UCSD-AML1 (cell line): ENCODE measurements around the gene CEP70.
"Not testable (repeated sequence)": the region's sequence is repeated elsewhere in the genome, so short reads cannot be mapped to it uniquely, and the experiment has no call there.

Experiments
- DNase-seq: peaks from one replicate; lab custom pipeline; 2025; ENCODE audit not compliant: unreplicated experiment; lab: John Stamatoyannopoulos, UW

Gene CEP70

DNA sequence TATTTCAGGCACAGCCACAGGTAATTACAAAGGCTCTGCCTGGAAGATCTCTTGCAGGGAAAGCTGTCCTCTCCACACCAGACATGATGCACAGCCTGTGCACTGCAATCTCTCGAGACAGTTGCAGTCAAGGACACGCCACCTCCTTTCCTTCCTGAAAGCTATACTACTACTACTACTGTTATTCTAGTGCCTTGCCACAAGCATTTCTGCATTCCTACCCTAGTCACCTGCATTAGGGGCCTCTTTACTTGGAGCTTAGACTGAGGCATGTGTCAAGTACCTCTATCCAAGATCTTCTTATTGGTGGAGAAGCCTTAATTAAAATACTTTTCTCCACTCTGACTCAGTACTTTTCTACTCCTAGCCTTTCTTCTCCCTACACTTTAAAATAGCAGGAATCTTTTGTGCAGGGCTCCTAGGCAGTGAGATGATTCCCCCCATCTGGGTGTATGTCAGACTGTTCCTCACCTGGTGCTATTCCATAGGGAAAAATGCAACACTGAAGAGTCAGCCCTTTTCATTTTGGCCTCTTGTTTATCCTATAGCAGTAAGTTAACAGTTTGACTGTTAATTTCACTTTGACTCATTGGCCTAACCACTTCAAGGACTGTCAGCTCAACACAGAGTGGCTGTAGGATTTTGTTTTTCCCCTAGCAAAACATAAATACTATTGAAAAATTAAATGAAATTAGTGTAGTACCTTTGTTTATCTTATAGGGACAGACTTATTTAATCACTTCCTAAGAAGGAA lies 80.8 kb downstream of the CEP70 start:
- no peak for DNase-seq

DNA sequence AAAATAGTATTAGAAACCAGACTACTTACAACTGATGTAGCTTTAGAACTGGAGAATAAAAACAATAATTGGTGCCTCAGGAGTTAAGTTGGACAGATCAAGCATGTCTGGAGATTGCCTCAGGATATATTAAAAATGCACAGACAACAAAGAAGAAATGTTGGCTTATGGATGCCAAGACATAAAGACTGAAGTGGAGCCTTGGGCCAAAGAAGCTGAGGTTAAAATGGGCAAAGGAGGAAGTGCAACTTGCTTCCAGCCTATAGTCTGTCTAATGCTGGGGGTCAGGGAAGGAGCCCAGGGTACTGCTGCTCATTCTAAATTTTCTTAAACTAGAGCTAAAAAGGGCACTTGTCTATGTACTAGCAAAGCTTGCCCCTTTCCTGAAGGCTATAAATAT lies 82.1 kb downstream of the CEP70 start:
- no peak for DNase-seq

DNA sequence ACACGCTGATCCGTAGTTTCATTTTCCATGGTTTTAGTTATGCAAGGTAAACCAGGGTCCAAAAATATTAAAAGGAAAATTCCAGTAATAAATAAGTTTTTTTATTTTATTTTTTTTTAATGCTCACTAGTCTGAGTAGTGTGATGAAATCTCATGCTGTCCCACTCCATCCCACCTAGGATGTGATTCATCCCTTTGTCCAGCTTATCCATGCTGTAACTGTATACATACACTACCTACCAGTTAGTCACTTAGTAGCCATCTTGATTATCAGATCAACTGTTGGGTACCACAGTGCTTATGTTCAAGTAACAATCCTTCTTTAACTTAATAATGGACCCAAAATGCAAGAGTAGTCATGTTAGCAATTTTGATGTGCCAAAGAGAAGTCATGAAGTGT lies 84.5 kb downstream of the CEP70 start:
- no peak for DNase-seq

DNA sequence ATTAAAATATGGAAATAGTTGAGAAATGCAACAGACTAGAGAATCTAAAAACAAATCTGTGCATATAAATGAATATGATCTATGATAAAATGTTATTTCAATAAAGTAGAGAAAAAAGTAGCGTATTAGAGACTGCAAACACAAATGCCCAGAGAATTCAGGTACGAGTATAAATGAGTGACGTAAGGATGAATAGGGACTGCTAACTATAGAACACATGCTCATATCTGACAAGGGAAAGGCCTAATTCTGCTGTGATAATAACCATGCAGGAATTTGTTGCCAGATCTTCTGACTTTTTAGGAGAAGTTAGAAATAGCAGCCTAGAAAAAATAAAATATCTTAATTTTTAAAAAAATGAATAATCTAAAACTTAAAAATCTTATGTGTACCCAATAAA lies 86.5 kb downstream of the CEP70 start:
- no peak for DNase-seq

DNA sequence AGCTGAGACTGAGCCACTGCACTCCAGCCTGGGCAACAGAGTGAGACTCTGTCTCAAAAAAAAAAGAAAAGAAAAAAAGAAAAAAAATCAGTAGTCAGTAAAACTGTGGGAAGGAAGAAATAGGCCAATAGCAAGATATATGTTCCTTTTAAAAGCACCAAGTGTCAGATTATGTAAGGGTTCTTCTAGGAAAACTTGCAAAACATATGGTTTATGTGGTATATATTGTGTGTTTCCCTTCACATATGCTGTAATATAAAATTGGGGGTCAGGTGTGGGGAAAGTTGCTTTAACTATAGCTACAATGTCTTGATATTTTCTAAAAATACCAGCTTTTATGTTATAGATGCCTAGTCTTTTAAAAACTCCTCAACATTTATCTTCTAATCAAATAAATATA lies 95.1 kb downstream of the CEP70 start:
- no peak for DNase-seq

DNA sequence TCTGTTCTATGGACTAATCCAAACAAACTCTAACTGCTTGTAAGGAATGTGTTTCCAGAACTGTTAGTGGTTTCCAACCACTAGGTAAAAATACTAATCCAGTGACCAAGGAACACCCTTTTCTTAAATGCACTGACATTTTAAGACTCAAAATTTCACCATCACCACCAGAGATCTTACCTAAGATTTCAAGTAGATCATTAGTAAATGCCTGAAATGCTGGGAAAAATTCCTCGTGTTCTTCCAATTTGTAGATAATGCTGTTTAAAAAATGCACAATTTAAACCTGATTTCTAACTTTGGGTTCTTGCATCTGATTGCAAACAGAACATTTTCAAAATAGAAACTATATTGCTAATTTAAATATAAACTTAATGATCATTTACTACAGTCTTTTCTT lies 96.2 kb downstream of the CEP70 start:
- DNase-seq: no peak

DNA sequence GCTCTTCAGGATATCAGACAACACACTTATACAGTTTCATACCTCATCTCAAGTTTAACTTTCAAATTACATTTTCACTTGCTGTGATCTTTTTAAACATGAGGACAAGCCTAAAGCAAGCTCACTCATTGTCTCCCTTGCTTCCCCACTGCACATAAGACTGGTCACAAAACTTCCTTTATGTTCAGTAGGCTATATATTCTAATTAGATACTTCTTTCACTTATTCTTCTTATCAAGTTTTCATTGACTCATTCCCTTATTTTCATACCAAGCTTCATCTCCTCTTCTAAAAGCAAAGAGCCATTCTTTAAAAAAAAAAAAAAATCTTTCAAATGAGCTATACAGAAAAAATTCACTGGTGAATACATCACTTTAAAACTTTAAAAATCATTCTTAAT lies 97.0 kb downstream of the CEP70 start:
- no peak for DNase-seq

DNA sequence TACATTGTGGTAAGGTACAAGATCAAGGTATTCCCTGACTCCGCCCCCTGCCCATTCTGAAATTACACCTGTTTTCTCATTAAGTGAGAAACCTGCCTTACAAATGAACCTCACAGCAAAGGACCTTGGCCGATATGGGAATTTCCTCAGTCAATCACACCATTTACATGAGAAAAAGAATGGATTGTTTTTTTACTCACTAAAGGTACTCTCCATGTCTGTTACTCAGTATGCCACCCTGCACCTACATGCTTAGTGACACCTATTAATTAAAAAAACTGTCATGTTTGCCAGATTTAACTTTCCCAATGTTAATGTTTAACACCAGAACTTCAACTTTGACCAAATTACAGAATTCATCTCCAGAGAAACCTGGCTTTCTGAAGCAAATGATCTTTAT lies 97.6 kb downstream of the CEP70 start:
- DNase-seq: no peak

DNA sequence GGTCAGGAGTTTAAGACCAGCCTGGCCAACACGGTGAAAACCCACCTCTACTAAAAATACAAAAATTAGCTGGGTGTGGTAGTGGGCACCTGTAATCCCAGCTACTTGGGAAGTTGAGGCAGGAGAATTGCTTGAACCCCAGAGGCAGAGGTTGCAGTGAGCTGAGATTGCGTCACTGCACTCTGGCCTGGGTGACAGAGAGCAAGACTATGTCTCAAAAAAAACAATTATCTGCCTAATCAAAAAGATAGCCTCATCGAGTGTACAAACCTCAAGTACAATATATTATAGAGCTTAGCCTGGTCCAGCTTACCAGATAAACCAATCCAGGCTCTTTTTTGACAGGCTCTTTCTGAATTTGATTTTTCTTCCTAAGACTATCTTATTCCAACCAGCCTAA lies 98.4 kb downstream of the CEP70 start:
- not testable (repeated sequence) for DNase-seq

DNA sequence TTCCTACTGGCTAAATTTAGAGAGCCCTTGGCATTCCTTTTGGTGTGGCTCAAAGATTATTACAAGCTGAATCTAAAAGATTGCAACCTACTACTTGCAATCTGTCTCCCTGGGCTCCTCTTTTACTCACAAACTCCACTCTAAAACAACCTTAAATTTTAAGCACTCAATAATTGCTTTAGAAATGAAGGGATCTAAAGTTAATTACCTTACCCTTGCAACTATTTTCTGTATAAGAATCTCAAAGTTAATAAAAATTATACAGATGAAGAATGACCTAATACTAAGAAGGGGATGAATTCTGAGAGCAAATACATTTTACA lies 99.5 kb downstream of the CEP70 start:
- no peak for DNase-seq

DNA sequence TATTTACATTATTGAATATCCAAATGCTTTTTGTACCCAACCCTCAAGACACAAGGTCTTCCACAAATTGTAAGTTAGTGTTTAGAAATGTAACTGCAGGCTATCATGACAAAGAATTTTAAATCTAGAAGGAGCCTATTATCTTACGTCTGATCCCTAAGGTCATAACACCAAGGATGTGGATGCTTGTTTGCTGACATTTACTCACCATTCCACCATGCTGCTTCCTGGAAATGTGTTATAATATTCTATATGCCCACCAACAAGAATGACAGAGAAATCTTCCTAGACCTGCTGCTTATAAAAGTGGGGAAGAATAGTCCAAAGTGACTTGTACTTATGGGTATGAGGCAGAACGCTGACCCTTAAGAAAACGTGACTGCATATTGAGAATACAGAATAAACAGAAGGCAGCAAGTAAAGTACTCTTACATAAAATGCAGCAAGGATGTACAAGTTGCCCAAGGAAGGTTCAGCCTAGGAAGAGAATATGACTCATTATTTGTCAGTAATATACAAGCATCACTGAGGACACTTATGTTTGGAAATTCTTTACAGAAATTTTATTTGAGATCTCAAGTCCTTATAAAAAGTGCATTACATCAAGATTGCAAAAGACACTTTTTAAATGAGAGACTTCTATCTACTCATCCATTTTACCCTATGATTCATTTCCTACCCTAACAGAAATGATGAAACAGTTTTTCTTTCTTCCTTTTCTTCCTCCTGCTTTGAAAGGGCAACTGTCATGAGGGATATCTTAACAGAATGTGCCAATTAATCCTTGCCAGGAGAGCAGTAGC lies 100.1 kb downstream of the CEP70 start:
- DNase-seq: no peak

DNA sequence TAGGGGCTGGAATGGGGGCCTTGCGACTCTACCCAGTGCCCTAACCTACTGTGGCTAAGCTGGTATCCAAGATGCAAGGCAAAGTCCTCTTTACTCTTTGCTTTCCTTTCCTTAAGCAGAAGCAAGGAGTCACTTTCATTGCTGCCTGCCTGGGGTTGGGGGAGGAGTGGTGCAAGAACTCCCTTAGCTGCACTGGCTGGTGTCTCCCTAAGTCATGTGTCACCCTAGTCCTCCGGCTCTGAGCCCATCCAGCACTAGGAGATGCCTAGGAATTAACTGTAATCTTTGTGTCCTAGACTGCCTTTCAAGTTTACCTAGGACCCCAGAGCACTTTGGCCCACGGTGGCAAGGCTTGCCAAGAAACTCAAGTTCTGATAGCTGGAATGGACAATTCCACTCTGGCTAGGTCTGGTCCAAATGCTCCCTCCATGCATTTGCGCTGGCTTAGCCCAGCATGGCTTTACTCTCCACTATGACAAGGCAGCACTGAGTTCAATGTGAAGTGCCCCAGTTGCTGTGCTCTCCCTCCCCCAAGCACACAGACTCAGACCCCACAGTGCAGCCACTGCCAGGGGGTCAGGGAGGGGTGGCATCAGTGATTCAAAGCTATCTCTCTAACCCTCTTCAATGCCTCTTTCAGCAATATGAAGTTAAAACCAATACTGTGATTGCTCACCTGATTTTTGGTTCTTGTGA lies 100.9 kb downstream of the CEP70 start:
- DNase-seq: no peak

DNA sequence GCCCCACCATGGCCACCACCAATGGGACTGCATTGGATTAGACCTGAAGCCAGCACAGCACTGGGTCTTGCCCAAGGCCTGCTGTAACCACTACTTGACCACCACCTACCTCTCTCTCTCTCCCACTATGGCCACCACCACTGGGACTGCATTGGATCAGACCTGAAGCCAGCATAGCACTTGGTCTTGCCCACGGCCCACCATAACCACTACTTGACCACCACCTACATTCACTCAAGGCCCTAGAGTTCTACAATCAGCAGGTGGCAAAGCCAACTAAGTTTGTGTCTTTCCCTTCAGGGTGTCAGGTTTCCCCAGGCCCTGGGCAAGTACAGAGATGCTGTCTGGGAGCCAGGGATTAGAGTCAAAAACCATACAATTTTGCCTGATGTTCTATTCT lies 102.1 kb downstream of the CEP70 start:
- DNase-seq: no peak

DNA sequence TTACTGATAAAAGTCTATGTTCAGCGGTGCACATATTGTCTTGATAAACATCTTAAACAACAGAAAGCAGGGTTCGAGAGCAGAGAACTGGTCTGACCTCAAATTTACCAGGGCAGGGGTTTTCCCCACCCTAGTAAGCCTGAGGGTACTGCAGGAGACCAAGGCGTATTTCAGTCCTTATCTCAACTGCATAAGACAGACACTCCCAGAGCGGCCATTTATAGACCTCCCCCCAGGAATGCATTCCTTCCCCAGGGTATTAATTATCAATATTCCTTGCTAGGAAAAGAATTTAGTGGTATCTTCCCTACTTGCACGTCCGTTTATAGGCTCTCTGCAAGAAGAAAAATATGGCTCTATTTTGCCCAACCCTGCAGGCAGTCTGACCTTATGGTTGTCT lies 107.5 kb downstream of the CEP70 start:
- not testable (repeated sequence) for DNase-seq

DNA sequence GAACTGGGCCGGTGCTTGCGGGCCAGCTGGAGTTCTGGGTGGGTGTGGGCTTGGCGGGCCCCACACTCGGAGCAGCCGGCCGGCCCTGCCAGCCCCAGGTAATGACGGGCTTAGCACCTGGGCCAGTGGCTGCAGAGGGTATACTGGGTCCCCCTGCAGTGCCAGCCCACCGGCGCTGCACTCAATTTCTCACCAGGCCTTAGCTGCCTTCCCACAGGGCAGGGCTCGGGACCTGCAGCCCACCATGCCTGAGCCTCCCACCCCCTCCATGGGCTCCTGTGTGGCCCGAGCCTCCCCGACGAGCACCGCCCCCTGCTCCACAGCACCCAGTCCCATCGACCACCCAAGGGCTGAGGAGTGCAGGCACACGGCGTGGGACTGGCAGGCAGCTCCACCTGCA lies 109.4 kb downstream of the CEP70 start:
- not testable (repeated sequence) for DNase-seq

DNA sequence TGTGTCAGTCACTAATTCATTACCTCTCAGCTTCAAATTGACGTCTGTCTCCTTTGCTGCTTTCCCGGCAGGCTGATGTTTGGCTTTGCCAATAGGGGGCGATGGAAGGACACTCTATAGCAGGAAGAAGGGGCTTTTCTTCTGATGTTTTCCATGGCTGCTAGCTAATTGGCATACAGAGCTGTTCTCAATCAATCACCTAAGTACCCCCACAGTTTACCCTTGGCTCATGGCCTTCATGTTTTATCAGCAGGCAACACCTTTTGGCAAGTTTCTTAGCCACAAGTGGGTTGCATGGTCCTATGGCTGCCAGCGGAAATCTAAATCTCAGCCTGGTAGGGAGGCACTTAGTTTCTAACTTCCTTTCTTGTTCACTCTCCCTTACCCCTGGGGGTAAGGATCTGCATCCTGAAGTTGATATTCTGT lies 114.6 kb downstream of the CEP70 start:
- peak; percentile 36 for DNase-seq

DNA sequence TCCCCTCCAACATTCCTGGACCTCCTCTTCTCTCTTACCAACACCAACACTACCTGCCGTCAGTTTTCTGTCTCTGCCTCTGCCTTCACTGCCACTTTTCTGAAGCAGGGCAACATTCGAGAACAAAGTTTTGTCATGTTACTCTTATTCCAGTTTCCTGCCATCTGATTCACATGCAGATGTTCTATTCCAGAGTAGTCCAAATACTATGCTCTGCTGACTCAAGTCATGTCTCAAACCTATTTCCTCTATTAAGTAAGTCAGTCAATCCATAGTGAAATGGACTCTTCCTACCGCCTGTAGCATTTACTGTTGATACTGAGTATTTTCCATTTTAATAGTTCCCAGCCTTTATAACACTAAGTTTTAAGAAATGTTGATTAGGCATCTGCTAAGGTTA lies 116.3 kb downstream of the CEP70 start:
- no peak for DNase-seq

DNA sequence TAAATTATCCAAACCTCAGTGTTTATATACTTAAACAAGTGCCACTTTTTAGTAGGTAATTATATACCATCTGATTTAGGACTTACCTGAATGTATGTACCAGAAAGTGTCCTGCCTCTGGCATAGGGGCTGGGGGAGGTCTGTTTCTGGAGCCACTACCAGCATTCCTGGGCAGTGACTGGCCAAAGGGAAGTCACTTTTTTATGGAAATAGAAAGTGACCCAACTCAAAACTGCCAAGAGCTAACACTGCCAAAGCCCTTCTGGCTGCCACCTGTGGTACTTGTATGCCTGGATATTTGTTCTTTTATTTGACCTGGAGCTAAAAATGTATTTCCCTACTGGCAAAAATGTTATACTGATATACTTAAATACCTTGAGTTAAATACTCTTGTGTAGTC lies 116.9 kb downstream of the CEP70 start:
- no peak for DNase-seq

DNA sequence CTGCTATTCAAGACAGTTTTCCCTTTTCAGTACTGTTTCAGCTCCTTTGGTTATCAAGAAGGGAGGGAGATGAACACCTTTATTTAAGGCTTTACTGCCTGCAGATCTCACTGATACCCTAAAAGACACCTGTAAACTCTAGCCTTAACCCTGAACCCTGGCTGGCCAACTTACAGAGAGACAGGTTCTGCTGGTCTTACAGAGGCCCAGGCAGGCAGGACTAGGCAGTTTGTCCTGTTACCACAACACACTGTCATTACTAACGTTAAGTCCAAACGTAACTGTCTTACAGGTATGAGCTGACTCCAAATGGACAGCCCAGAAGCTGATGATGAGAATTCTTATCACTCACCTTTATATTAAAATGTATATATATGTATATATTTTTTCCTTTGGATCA lies 117.5 kb downstream of the CEP70 start:
- DNase-seq: no peak

DNA sequence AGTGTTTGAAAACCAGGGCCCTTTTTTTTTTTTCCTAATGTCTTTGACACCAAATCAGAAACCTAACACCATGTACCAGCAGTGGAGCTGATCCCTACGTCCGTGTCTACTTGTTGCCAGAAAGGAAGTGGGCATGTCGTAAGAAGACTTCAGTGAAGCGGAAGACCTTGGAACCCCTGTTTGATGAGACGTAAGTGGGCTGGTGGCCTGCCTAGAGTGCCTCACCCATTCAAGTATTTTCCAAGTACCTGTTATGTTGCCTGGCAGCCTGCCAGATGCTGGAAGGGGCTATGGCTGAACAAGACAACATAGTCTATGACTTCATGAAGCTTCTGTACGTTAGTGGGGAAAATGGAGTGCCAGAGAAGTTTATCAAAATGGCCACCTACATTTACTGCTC lies 119.9 kb downstream of the CEP70 start:
- no peak for DNase-seq

DNA sequence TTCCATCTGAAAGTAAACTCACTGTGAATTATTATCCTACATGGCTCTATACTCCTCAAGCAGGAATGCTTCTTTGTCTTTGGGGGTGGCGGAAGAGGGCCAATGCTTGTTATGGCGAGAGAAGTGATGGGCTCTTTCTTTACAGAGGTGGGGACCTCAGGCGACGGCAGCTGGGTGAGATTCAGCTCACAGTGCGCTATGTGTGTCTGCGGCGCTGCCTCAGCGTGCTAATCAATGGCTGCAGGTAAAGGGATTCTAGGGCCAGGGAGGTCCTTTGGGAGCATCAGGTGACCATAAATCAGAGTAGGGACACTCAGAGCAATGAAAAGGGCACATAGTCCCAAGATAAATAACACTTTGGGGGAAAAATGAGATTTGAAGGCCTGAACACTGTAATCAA lies 120.7 kb downstream of the CEP70 start:
- no peak for DNase-seq

DNA sequence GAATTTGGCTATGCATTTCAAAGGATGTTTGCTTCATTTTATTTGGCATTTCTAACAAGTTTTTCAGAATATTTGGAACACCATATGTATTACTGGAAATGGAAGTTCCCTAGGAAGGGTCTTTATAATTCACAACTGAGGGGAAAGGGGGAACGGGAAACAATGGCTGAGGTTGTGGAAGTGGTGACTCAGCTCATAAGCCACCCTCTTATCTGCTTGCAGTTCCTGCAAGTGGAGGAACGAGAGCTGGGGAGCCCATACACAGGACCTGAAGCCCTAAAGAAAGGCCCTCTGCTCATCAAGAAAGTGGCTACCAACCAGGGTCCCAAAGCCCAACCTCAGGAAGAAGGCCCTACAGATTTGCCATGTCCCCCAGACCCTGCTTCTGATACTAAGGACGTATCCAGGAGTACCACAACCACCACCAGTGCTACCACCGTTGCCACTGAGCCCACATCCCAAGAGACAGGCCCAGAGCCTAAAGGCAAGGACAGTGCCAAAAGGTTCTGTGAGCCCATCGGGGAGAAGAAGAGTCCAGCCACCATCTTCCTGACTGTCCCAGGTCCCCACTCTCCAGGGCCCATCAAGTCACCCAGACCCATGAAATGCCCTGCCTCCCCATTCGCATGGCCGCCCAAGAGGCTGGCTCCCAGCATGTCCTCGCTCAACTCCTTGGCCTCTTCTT lies 121.8 kb downstream of the CEP70 start:
- DNase-seq: no peak
